ENCODE measurements around the gene PSMB8. TPM values are rescaled to one million over a fixed set of nuclear protein-coding genes. Genes with fewer than 3 reads are reported as not detected.
A peak's percentile ranks its signal among the peaks of the same experiment; 100 is the strongest.

Gene PSMB8
- total RNA-seq, 1 experiment from 2014 or later: 70.8 TPM

DNA sequence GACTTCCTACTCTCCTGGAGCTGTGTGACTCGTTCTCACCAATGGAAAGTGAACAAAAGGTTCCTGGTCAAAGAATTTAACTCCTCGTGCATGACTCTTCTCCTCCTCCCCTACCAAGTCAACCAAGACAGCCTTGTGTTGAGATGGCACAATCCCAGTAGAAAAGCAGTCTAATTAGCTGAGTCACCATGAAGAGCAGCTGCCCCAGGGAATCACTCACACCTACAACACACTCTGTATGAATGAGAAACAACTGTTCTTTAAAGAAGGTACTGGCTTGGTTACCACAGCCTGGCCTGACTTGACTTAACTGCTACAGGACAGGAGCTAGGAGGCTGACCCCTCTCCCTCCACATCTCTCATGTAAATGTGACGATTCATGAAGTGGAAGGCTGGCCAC lies 24.1 kb downstream of the PSMB8 start:
- Histone ChIP-seq H3K4me2 (peak overlapping the region; percentile 28; the same call in 1 of the 2 replicates), H3K4me1 (replicated peaks; ENCODE audit: insufficient read depth) (peaks cover 32% of the 10 kb centered on the region), H3K9me3 (ENCODE audit: insufficient read depth, low read depth) (0 out of 2 replicates have a peak, but pooled peaks cover 3% of the 10 kb centered on the region), H4K20me1 (ENCODE audit: insufficient read depth) (no peaks in the 10 kb centered on the region), H3K9me2 (ENCODE audit: insufficient read depth) (no peaks in the 10 kb centered on the region), H3K4me3 (no peak overlapping the region), H2AFZ (no peak overlapping the region), H3F3A (ENCODE audit: insufficient read depth, low read depth) (peaks cover 27% of the 10 kb centered on the region), H3K27ac (peak overlapping the region; percentile 80), H3K27me3 (ENCODE audit: insufficient read depth, low read depth) (no peaks in the 10 kb centered on the region), H3K79me2 (ENCODE audit: low read depth) (no peaks in the 10 kb centered on the region), H3K36me3 (ENCODE audit: low read depth) (no peaks in the 10 kb centered on the region; the same call in 1 of the 2 replicates)
- intact Hi-C loops (cut with micrococcal nuclease; ENCODE audit: unreplicated experiment): loop anchor here (1.0 kb wide), 1 partner anchor 19 kb away; the partner anchor contains the start of gene TAP2
- peak; percentile 56 to 85 for DNase-seq
- no peak for TF ChIP-seq EZH2 (IDR thresholded peaks at IDR 0.05; ENCODE audit: low read depth)
- CTCF ChIA-PET: no interaction called here
- POLR2A ChIA-PET (ENCODE audit: unreplicated experiment): interaction anchor here (0.6 kb wide), 1 partner anchor 1321 kb away, joined by 15 read pairs; no protein-coding TSS in a partner anchor
- no TSS peak for BruUV-seq (replicated peaks)

DNA sequence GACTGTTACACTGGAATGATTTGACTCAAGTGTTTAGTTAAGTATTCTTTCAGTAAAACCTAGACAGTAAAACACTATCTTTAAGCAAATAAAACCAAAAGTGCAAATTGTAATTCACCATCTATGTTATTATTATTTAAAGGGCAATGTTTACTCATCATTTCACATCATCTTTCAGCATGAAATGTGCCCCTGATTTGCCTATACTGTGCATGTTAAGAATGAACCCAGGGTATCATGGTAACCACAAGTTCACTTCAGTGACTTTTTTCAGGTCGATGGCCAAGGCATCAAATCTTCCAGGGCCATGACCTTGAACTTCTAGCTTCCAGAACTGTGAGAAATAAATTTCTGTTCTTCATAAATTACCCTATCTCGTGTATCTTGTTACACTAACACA lies 25.0 kb downstream of the PSMB8 start:
- peak overlapping the region; percentile 80 for H3K27ac ChIP-seq
- ChIA-PET POLR2A (ENCODE audit: unreplicated experiment) (no interaction called here), CTCF (no interaction called here)
- no peaks in the 10 kb centered on the region; the same call in 1 of the 2 replicates for H3K36me3 ChIP-seq (ENCODE audit: low read depth)
- BruUV-seq (replicated peaks): no TSS peak
- no peak overlapping the region for H2AFZ ChIP-seq
- no peaks in the 10 kb centered on the region for H3K79me2 ChIP-seq (ENCODE audit: low read depth)
- intact Hi-C loops (cut with micrococcal nuclease; ENCODE audit: unreplicated experiment): loop anchor here (1.0 kb wide), 1 partner anchor 19 kb away; the partner anchor contains the start of gene TAP2
- no peak for DNase-seq
- peaks cover 24% of the 10 kb centered on the region for H3F3A ChIP-seq (ENCODE audit: insufficient read depth, low read depth)
- H3K4me3 ChIP-seq: no peak overlapping the region
- no peaks in the 10 kb centered on the region for H4K20me1 ChIP-seq (ENCODE audit: insufficient read depth)
- H3K9me2 ChIP-seq (ENCODE audit: insufficient read depth): no peaks in the 10 kb centered on the region
- peak overlapping the region; percentile 28; the same call in 1 of the 2 replicates for H3K4me2 ChIP-seq
- H3K4me1 ChIP-seq (replicated peaks; ENCODE audit: insufficient read depth): peaks cover 32% of the 10 kb centered on the region
- no peaks in the 10 kb centered on the region for H3K27me3 ChIP-seq (ENCODE audit: insufficient read depth, low read depth)
- TF ChIP-seq EZH2 (IDR thresholded peaks at IDR 0.05; ENCODE audit: low read depth): no peak
- TF ChIP-seq, protein P1, sequence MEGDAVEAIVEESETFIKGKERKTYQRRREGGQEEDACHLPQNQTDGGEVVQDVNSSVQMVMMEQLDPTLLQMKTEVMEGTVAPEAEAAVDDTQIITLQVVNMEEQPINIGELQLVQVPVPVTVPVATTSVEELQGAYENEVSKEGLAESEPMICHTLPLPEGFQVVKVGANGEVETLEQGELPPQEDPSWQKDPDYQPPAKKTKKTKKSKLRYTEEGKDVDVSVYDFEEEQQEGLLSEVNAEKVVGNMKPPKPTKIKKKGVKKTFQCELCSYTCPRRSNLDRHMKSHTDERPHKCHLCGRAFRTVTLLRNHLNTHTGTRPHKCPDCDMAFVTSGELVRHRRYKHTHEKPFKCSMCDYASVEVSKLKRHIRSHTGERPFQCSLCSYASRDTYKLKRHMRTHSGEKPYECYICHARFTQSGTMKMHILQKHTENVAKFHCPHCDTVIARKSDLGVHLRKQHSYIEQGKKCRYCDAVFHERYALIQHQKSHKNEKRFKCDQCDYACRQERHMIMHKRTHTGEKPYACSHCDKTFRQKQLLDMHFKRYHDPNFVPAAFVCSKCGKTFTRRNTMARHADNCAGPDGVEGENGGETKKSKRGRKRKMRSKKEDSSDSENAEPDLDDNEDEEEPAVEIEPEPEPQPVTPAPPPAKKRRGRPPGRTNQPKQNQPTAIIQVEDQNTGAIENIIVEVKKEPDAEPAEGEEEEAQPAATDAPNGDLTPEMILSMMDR (conservative IDR thresholded peaks at IDR 0.05): no peak
- 0 out of 2 replicates have a peak, but pooled peaks cover 3% of the 10 kb centered on the region for H3K9me3 ChIP-seq (ENCODE audit: insufficient read depth, low read depth)

DNA sequence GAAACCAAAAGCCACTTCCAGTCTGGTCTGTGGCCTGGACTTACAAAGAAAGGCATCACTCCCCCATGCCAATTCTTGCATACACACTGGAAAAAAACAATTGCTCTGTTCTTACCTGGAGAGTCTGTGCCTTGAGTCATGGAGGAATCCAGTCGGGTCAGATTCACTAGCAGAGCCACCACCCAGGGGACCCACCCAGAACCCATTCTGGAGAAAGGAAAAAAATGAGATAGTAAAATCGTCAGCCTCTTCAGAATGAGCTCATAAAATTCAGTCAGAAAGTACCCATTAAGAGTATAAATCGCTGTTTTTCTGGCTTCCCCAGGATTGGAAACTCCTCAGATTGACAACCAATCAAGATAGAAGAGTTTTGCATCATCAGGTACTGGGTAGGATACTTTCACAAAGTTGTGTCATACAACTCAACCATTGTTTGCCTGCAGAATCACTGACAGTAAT lies 27.1 kb downstream of the PSMB8 start, which contains the start of gene HLA-DOB:
TSS of gene HLA-DOB (minus strand) at position 257 of the 459 bp plus-strand sequence. CDS start at position 206, 51 bp downstream.
- H3K27ac ChIP-seq: peak within 1 kb of the TSS; percentile 54
- TF ChIP-seq, protein P1 (conservative IDR thresholded peaks at IDR 0.05): no peak
- no peak for TF ChIP-seq EZH2 (IDR thresholded peaks at IDR 0.05; ENCODE audit: low read depth)

More for the DNA sequence above, 27.1 kb downstream of the PSMB8 start, which contains the start of gene HLA-DOB:
- BruUV-seq (replicated peaks): no TSS peak
- ChIA-PET POLR2A (ENCODE audit: unreplicated experiment) (interaction anchor here (0.6 kb wide), 3 partner anchors 22 to 684 kb away, joined by 3 to 7 read pairs (median 3); partner anchors contain the start of gene TAP2), CTCF (interaction anchor here (0.6 kb wide), 1 partner anchor 433 kb away, joined by 4 read pairs; no protein-coding TSS in a partner anchor)
- H3K9me2 ChIP-seq (ENCODE audit: insufficient read depth): no peaks in the 10 kb centered on the region
- H3K4me3 ChIP-seq: no peak within 1 kb of the TSS; the same call in 1 of the 2 replicates
- H3K4me2 ChIP-seq: peak within 1 kb of the TSS; percentile 54
- H3K79me2 ChIP-seq (ENCODE audit: low read depth): no peaks in the 10 kb centered on the region
- DNase-seq: peak; percentile 76 to 89
- no peaks in the 10 kb centered on the region for H3K27me3 ChIP-seq (ENCODE audit: insufficient read depth, low read depth)
- peaks cover 24% of the 10 kb centered on the region for H3F3A ChIP-seq (ENCODE audit: insufficient read depth, low read depth)
- H3K9me3 ChIP-seq (ENCODE audit: insufficient read depth, low read depth): 0 out of 2 replicates have a peak, but pooled peaks cover 3% of the 10 kb centered on the region
- intact Hi-C loops (cut with micrococcal nuclease; ENCODE audit: unreplicated experiment): no loop called here
- H4K20me1 ChIP-seq (ENCODE audit: insufficient read depth): no peaks in the 10 kb centered on the region
- H3K36me3 ChIP-seq (ENCODE audit: low read depth): no peaks in the 10 kb centered on the region; the same call in 1 of the 2 replicates
- H2AFZ ChIP-seq: 0 out of 2 replicates have a peak within 1 kb of the TSS, but pooled peaks have one; percentile 1
- H3K4me1 ChIP-seq (replicated peaks; ENCODE audit: insufficient read depth): peaks cover 32% of the 10 kb centered on the region
